WTC11 (cell line): Measurements from ENCODE around the gene ZBTB7C. TPM values are rescaled to one million over a fixed set of nuclear protein-coding genes. Genes with fewer than 3 reads are reported as not detected.
A peak's percentile ranks its signal among the peaks of the same experiment; 100 is the strongest.

Experiments
- ATAC-seq: fragments of 200-7000 bp; cut with Tn5 transposase; 2 replicates; pipeline ENCODE4 v1.10.0; 2021; ENCODE audit warnings: mild to moderate bottlenecking, moderate library complexity
- CTCF ChIA-PET: fragments of 300-600 bp; sonication (Branson Sonifier 250); formaldehyde crosslinking; loops from one replicate; lab custom pipeline; 2021; ENCODE audit warnings: antibody characterized with exemption; lab: Charles Lee
- POLR2A ChIA-PET: fragments of 350-600 bp; sonication (Branson Sonifier 250); formaldehyde crosslinking; loops from one replicate; lab custom pipeline; 2021; ENCODE audit warnings: antibody characterized with exemption; lab: Charles Lee
- DNase-seq: peaks from one replicate; pipeline ENCODE4 v3.0.0; 2021; ENCODE audit warnings: low spot score
- H3K27ac Mint-ChIP-seq: 2 replicates; pipeline ENCODE4 v1.8.0; 2021; ENCODE audit warnings: mixed read lengths
- H3K27me3 Mint-ChIP-seq: 2 replicates; pipeline ENCODE4 v1.8.0; 2021; ENCODE audit warnings: low read depth, mild to moderate bottlenecking, moderate library complexity, mixed read lengths
- H3K36me3 Mint-ChIP-seq: 2 replicates; pipeline ENCODE4 v1.8.0; 2021; ENCODE audit warnings: mixed read lengths
- H3K4me1 Mint-ChIP-seq: 2 replicates; pipeline ENCODE4 v1.8.0; 2022; ENCODE audit warnings: mixed read lengths
- H3K4me3 Mint-ChIP-seq: 2 replicates; pipeline ENCODE4 v1.8.0; 2021; ENCODE audit warnings: mild to moderate bottlenecking, moderate library complexity, mixed read lengths
- H3K9me3 Mint-ChIP-seq: 2 replicates; pipeline ENCODE4 v1.8.0; 2021; ENCODE audit warnings: mixed read lengths
- CBFB ChIP-seq: sonication (generic); formaldehyde crosslinking; IDR thresholded peaks from 2 replicates; pipeline ENCODE4 v1.8.1; 2022; ENCODE audit warnings: mild to moderate bottlenecking, low read depth, missing genetic modification reagents
- GABPB1 ChIP-seq: sonication (generic); formaldehyde crosslinking; IDR thresholded peaks from 2 replicates; pipeline ENCODE4 v1.8.1; 2023; ENCODE audit warnings: mild to moderate bottlenecking, missing genetic modification reagents
- GTF2I ChIP-seq: fragments of 250-450 bp; sonication (Bioruptor Pico); conservative IDR thresholded peaks from 2 replicates; pipeline ENCODE4 v1.4.0; 2021; ENCODE audit warnings: mild to moderate bottlenecking
- HMGA2 ChIP-seq: fragments of 250-450 bp; sonication (Bioruptor Pico); IDR thresholded peaks from 2 replicates; pipeline ENCODE4 v1.4.0; 2021; ENCODE audit warnings: mild to moderate bottlenecking, moderate library complexity
- JAZF1 ChIP-seq: fragments of 250-450 bp; sonication (Bioruptor Pico); IDR thresholded peaks from 2 replicates; pipeline ENCODE4 v1.9.0; 2021; ENCODE audit warnings: moderate library complexity, mild to moderate bottlenecking, inconsistent platforms
- SMAD3 ChIP-seq: sonication (generic); formaldehyde crosslinking; IDR thresholded peaks from 2 replicates; pipeline ENCODE4 v1.8.0; 2022; ENCODE audit warnings: missing genetic modification reagents, mild to moderate bottlenecking, borderline replicate concordance
- SP1 ChIP-seq: sonication (generic); formaldehyde crosslinking; conservative IDR thresholded peaks from 2 replicates; pipeline ENCODE4 v1.8.1; 2022; ENCODE audit warnings: missing genetic modification reagents
- TCF7 ChIP-seq: sonication (generic); formaldehyde crosslinking; IDR thresholded peaks from 2 replicates; pipeline ENCODE4 v1.8.0; 2022; ENCODE audit warnings: mild to moderate bottlenecking, low read depth, missing genetic modification reagents, moderate library complexity
- TP53 ChIP-seq: sonication (generic); formaldehyde crosslinking; IDR thresholded peaks from 2 replicates; pipeline ENCODE4 v1.8.1; 2023; ENCODE audit warnings: mild to moderate bottlenecking, missing genetic modification reagents
- total RNA-seq: library from RNA; stranded (reverse); gene quantifications from 3 replicates; pipeline ENCODE4 v1.2.3, GENCODE V29; 2021
- TF ChIP-seq, protein P1 (sequence below): sonication (generic); formaldehyde crosslinking; IDR thresholded peaks from 2 replicates; pipeline ENCODE4 v1.8.1; 2023; ENCODE audit warnings: mild to moderate bottlenecking, missing genetic modification reagents
- TF ChIP-seq, protein P2 (sequence below): sonication (generic); formaldehyde crosslinking; IDR thresholded peaks from 2 replicates; pipeline ENCODE4 v1.8.0; 2022; ENCODE audit warnings: mild to moderate bottlenecking, missing genetic modification reagents
- TF ChIP-seq, protein P3 (sequence below): fragments of 250-450 bp; sonication (Bioruptor Pico); IDR thresholded peaks from 2 replicates; pipeline ENCODE4 v1.9.0; 2021; ENCODE audit warnings: mild to moderate bottlenecking
- TF ChIP-seq, protein P4 (sequence below): fragments of 250-450 bp; sonication (Bioruptor Pico); IDR thresholded peaks from 2 replicates; pipeline ENCODE4 v1.9.0; 2021; ENCODE audit warnings: moderate library complexity, mild to moderate bottlenecking, inconsistent platforms, borderline replicate concordance
- TF ChIP-seq, protein P5 (sequence below): sonication (generic); formaldehyde crosslinking; IDR thresholded peaks from 2 replicates; pipeline ENCODE4 v1.8.1; 2022; ENCODE audit warnings: missing genetic modification reagents, borderline replicate concordance

Gene ZBTB7C
- total RNA-seq, 1 experiment from 2014 or later = 0.48 TPM

DNA sequence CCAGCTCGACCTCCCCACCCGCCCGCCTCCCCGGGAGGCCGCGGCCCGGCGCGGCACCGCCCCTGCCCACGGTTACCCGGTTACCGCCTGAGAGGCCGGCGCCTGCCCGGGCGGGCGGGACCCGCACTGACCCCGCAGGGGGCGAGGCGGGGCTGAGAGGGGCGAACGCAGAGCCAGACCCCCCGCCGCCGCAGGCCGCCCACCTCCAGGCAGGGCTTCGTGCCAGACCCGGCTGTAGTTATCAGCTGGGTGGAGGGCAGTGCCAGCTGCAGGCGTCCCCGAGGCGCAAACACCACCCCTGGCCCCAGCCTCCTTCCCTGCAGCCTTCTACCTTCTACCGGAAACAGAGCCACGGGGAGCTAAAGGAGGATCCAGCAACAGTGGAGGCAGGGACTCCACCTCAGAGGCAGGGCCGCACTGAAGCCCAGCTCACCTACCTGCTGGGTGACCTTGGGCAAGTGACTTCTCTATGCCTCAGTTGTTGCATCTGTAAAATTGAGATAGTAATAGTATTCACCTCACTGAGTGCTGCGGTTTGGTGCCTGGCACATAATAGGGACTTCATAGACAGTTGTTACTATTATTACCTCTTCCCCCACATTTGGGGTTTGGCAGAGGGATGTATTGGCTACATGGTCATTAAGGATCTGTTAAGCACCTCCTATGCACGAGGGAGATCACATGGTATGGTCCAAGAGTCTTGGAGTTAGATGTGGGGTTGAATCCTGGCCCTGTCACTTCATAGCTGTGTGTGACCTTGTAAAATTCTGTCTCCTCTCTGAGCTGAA lies 247.1 kb downstream of the ZBTB7C start (continued):
- TF ChIP-seq, protein P1, sequence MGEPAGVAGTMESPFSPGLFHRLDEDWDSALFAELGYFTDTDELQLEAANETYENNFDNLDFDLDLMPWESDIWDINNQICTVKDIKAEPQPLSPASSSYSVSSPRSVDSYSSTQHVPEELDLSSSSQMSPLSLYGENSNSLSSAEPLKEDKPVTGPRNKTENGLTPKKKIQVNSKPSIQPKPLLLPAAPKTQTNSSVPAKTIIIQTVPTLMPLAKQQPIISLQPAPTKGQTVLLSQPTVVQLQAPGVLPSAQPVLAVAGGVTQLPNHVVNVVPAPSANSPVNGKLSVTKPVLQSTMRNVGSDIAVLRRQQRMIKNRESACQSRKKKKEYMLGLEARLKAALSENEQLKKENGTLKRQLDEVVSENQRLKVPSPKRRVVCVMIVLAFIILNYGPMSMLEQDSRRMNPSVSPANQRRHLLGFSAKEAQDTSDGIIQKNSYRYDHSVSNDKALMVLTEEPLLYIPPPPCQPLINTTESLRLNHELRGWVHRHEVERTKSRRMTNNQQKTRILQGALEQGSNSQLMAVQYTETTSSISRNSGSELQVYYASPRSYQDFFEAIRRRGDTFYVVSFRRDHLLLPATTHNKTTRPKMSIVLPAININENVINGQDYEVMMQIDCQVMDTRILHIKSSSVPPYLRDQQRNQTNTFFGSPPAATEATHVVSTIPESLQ = no peak
- TF ChIP-seq, protein P2, sequence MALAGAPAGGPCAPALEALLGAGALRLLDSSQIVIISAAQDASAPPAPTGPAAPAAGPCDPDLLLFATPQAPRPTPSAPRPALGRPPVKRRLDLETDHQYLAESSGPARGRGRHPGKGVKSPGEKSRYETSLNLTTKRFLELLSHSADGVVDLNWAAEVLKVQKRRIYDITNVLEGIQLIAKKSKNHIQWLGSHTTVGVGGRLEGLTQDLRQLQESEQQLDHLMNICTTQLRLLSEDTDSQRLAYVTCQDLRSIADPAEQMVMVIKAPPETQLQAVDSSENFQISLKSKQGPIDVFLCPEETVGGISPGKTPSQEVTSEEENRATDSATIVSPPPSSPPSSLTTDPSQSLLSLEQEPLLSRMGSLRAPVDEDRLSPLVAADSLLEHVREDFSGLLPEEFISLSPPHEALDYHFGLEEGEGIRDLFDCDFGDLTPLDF = no peak
- 0 out of 2 replicates have a peak, but pooled peaks have one; percentile 50 for TF ChIP-seq CBFB (CRISPR knock-in tag)
- TF ChIP-seq SMAD3 (CRISPR knock-in tag) = no peak
- peak; percentile 52; the same call in 1 of the 2 replicates for TF ChIP-seq SP1 (CRISPR knock-in tag)
- TF ChIP-seq JAZF1 (CRISPR knock-in tag) = no peak
- peak; percentile 62; the same call in 1 of the 2 replicates for TF ChIP-seq TCF7 (CRISPR knock-in tag)
- TF ChIP-seq, protein P3, sequence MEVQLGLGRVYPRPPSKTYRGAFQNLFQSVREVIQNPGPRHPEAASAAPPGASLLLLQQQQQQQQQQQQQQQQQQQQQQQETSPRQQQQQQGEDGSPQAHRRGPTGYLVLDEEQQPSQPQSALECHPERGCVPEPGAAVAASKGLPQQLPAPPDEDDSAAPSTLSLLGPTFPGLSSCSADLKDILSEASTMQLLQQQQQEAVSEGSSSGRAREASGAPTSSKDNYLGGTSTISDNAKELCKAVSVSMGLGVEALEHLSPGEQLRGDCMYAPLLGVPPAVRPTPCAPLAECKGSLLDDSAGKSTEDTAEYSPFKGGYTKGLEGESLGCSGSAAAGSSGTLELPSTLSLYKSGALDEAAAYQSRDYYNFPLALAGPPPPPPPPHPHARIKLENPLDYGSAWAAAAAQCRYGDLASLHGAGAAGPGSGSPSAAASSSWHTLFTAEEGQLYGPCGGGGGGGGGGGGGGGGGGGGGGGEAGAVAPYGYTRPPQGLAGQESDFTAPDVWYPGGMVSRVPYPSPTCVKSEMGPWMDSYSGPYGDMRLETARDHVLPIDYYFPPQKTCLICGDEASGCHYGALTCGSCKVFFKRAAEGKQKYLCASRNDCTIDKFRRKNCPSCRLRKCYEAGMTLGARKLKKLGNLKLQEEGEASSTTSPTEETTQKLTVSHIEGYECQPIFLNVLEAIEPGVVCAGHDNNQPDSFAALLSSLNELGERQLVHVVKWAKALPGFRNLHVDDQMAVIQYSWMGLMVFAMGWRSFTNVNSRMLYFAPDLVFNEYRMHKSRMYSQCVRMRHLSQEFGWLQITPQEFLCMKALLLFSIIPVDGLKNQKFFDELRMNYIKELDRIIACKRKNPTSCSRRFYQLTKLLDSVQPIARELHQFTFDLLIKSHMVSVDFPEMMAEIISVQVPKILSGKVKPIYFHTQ = no peak
- TF ChIP-seq GABPB1 (CRISPR knock-in tag) = no peak

DNA sequence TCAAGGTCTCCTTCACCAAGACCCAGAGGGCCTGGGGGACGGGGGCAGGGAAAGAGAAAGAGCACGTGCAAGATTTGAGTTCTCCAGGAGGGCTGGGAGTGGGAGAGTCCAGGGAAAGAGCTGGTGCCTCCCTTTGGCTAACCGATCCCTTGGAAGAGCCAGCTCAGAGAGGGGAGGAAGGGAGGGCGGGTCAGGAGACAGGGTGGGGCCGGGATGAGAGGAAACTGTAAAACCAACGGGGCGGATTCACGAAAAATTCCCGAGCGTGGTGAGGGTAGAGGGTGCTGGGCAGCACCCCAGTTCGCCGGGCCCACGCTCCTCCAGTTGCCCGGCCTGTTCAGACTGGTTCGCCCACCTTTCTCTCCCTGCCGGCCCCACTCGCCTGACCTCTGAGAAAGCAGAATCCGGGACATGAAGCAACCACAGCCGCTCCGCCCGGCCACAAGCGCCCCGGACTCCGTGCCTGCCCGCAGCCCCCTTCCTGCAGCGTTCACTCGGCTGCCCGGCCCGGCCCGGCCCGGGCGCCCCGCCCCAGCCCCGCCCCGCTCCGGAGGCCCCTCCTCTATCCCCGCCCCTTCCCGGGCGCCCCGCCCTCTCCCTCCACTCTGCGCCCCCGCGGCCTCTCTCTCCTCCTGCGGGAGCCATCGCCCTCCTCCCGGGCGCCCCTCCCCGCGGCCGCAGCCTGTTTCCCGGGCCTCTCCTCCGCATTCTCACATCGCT lies 247.8 kb downstream of the ZBTB7C start:
- TF ChIP-seq GTF2I (CRISPR knock-in tag) (no peak), TP53 (CRISPR knock-in tag) (peak; percentile 77; the same call in 1 of the 2 replicates), HMGA2 (CRISPR knock-in tag) (no peak), JAZF1 (CRISPR knock-in tag) (no peak)
- TF ChIP-seq, protein P4, sequence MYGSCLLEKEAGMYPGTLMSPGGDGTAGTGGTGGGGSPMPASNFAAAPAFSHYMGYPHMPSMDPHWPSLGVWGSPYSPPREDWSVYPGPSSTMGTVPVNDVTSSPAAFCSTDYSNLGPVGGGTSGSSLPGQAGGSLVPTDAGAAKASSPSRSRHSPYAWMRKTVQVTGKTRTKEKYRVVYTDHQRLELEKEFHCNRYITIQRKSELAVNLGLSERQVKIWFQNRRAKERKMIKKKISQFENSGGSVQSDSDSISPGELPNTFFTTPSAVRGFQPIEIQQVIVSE (CRISPR knock-in tag) = no peak
- TF ChIP-seq, protein P5, sequence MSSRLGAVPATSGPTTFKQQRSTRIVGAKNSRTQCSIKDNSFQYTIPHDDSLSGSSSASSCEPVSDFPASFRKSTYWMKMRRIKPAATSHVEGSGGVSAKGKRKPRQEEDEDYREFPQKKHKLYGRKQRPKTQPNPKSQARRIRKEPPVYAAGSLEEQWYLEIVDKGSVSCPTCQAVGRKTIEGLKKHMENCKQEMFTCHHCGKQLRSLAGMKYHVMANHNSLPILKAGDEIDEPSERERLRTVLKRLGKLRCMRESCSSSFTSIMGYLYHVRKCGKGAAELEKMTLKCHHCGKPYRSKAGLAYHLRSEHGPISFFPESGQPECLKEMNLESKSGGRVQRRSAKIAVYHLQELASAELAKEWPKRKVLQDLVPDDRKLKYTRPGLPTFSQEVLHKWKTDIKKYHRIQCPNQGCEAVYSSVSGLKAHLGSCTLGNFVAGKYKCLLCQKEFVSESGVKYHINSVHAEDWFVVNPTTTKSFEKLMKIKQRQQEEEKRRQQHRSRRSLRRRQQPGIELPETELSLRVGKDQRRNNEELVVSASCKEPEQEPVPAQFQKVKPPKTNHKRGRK (CRISPR knock-in tag) = no peak
- POLR2A ChIA-PET = interaction anchor here (0.6 to 0.7 kb wide), 3 partner anchors 50 to 217 kb away, joined by 3 read pairs; no protein-coding TSS in a partner anchor

More for the DNA sequence above, 247.8 kb downstream of the ZBTB7C start:
- Mint-ChIP-seq H3K4me1 (peaks cover 28% of the 10 kb centered on the region), H3K4me3 (peak overlapping the region; percentile 68), H3K27me3 (peaks cover 71% of the 10 kb centered on the region), H3K36me3 (no peaks in the 10 kb centered on the region), H3K27ac (no peak overlapping the region), H3K9me3 (no peaks in the 10 kb centered on the region)
- peak; percentile 78 for DNase-seq
- CTCF ChIA-PET = interaction anchor here (0.5 to 2.2 kb wide), 13 partner anchors 22 to 931 kb away, joined by 3 to 12 read pairs (median 4); no protein-coding TSS in a partner anchor
- ATAC-seq = peak; percentile 91
